Psoas muscle (tissue), 8 donors: ENCODE results near the gene LCE6A. TPM values are rescaled to one million over a fixed set of nuclear protein-coding genes. Genes with fewer than 3 reads are reported as not detected.

Source experiments
- ATAC-seq, 4 donors: fragments of 200-7000 bp; cut with Tn5 transposase; one replicate each; pipeline ENCODE4 v1.9.1; 2020; ENCODE audit warnings: moderate library complexity in 3 of 4, mild to moderate bottlenecking in 2 of 4
- DNase-seq, 2 donors: peaks; one replicate each; pipeline ENCODE4 v3.0.0-alpha.2; 2020
- H3K27ac ChIP-seq: fragments of 200-600 bp; one replicate; pipeline ENCODE4 v1.8.0; 2022
- H3K27me3 ChIP-seq, 3 donors: fragments of 200-600 bp in 1 of 3; one replicate each; pipeline versions ENCODE4 v1.6.1 to v1.8.0; 2013 to 2022; ENCODE audit warnings: low read length in 2 of 3, mild to moderate bottlenecking in 2 of 3, moderate library complexity in 1 of 3; ENCODE audit not compliant: insufficient read depth in 3 of 3
- H3K36me3 ChIP-seq, 2 donors: fragments of 200-600 bp in 1 of 2; one replicate each; pipeline versions ENCODE4 v1.6.1 to v1.8.0; 2013 to 2022; ENCODE audit warnings: low read depth in 1 of 2, mild to moderate bottlenecking in 1 of 2, moderate library complexity in 1 of 2; ENCODE audit not compliant: insufficient read depth in 1 of 2
- H3K4me1 ChIP-seq: fragments of 200-600 bp; one replicate; pipeline ENCODE4 v1.8.0; 2022
- H3K4me3 ChIP-seq: fragments of 200-600 bp; one replicate; pipeline ENCODE4 v1.8.0; 2022; ENCODE audit warnings: mild to moderate bottlenecking
- H3K9me3 ChIP-seq: fragments of 200-600 bp; one replicate; pipeline ENCODE4 v1.8.0; 2022
- CTCF ChIP-seq: fragments of 200-600 bp; IDR thresholded peaks from one replicate; pipeline ENCODE4 v1.8.0; 2022; ENCODE audit warnings: antibody characterized with exemption
- WGBS, 3 donors: extraction: QIAGEN DNeasy Blood & Tissue Kit; methylation state at CpG; one replicate each; pipeline versions ENCODE4 v1.1.6 to v1.1.7; 2013; 5-methylcytosine and 5-hydroxymethylcytosine counted together
- intact Hi-C, 2 donors: fragments of 100-400 bp; cut with DNase I; formaldehyde crosslinking; loops; one replicate each; pipeline versions ENCODE4 v1.11.0 to v1.14.2; 2022
- polyA plus RNA-seq, 3 donors: library from polyadenylated mRNA; stranded (reverse); fragments of 200-250 nt; gene quantifications; one replicate each; pipeline ENCODE4 v1.2.3, GENCODE V29; 2013
- total RNA-seq, 4 donors: library from RNA; stranded (reverse); fragmentation: NEBNext Ultra II Directional in 2 of 4; extraction: Animal tissue kit (Norgen Biotek cat#: 25700) in 2 of 4; gene quantifications; one replicate each; pipeline versions ENCODE4 v1.2.1 to v1.2.4, GENCODE V29; 2021 to 2023
- donor health status: healthy with polysubstance abuse.
- donor health status: DM: no; HTN: no; CAD: no; lungs with moderate emphysema.
- donor health status: Bipolar disorder and iron deficiency.
- donor health status: healthy.
- donor health status: DM: yes; HTN: yes; CAD: no.
- donor health status: DM: no; HTN: no; CAD: no.
- donor health status: DM: no; HTN: no; CAD: no.
- donor health status: DM: yes; HTN: yes; CAD: no.

Gene LCE6A
- total and polyA plus RNA-seq, 7 donors, result not detected

DNA sequence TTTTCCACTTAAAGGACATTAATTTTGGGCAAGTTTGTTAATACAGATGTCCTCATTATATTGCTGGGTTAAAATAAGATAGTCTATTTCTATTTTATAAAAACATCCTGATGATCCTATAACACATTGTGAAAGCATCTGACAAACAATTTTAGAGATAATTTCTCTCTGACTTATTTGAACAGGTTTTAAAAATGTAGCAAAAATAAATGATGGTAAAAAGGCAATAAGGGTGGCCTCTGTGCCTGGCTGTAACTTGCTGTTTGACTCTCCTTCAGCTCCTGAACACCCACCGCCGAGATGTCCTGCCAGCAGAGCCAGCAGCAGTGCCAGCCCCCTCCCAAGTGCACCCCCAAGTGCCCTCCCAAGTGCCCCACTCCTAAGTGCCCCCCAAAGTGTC lies 15.5 kb upstream of the LCE6A start, which contains the start of gene LCE1A:
LCE1A (plus strand) TSS at position 301 of the 400 bp plus-strand sequence; CDS start at position 301, 0 bp downstream.
- 62 to 89% (median 74%) methylated on average over 2 of the region's 2 CpGs for WGBS, 3 donors
- Histone ChIP-seq H3K4me1 (no peaks in the 10 kb centered on the region), H3K36me3 (no peaks in the 10 kb centered on the region), H3K9me3 (no peaks in the 10 kb centered on the region), H3K27ac (no peak within 1 kb of the TSS), H3K27me3 (no peaks in the 10 kb centered on the region), H3K4me3 (no peak within 1 kb of the TSS)
- ATAC-seq (no peak), DNase-seq (no peak)
- no peak for TF ChIP-seq CTCF
- intact Hi-C loops, result no loop called here

GRCh38 chr1:152836870-152837269 lies 5.8 kb upstream of the LCE6A start:
- no peak for DNase-seq
- H3K27me3 ChIP-seq, result no peaks in the 10 kb centered on the region
- 37 to 43% (median 40%) methylated on average over 2 of the region's 2 CpGs for WGBS, 3 donors
- no peaks in the 10 kb centered on the region for H3K36me3 ChIP-seq
- intact Hi-C loops, result no loop called here
- H3K4me1 ChIP-seq, result no peaks in the 10 kb centered on the region
- H3K4me3 ChIP-seq, result no peak overlapping the region
- no peak for TF ChIP-seq CTCF
- no peak for ATAC-seq
- no peak overlapping the region for H3K27ac ChIP-seq
- no peaks in the 10 kb centered on the region for H3K9me3 ChIP-seq

DNA sequence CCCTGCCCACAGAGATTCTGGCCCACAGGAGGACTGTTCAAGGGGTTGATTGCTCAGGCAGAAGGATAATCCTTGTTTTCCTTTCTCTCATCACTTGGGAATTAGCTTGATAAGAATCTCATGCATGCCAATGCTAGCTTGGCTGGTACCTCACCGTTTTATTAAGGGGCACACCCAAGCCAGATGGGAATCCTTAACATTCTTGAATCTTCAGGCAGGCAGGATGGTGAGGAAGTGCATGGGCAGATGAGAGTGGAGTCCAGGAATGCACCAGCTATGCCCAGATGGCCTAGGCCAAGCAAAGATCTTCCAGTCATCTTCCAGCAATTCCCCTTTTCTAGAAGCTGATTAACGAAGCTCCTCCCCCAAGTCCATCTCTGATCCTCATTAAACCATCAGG lies 13.0 kb downstream of the LCE6A start:
- H3K27me3 ChIP-seq, result no peaks in the 10 kb centered on the region
- intact Hi-C loops, result no loop called here
- H3K36me3 ChIP-seq, result no peaks in the 10 kb centered on the region
- DNase-seq (no peak), ATAC-seq (no peak)
- H3K9me3 ChIP-seq, result no peaks in the 10 kb centered on the region
- 31 to 54% (median 40%) methylated on average over 2 of the region's 2 CpGs for WGBS, 3 donors
- no peaks in the 10 kb centered on the region for H3K4me1 ChIP-seq
- no peak overlapping the region for H3K27ac ChIP-seq
- H3K4me3 ChIP-seq, result no peak overlapping the region
- TF ChIP-seq CTCF, result no peak

- Histone ChIP-seq H3K4me3 (no peak overlapping the region), H3K36me3 (no peaks in the 10 kb centered on the region), H3K27me3 (no peaks in the 10 kb centered on the region), H3K9me3 (no peaks in the 10 kb centered on the region), H3K4me1 (no peaks in the 10 kb centered on the region), H3K27ac (no peak overlapping the region)
- ATAC-seq, result no peak
- intact Hi-C loops, result no loop called here
- WGBS, 3 donors, result 65 to 83% (median 74%) methylated on average over 1 of the region's 1 CpG
- DNase-seq, result no peak
- no peak for TF ChIP-seq CTCF
Observed at GRCh38 chr1:152858062-152858461, 15.4 kb downstream of the LCE6A start.

DNA sequence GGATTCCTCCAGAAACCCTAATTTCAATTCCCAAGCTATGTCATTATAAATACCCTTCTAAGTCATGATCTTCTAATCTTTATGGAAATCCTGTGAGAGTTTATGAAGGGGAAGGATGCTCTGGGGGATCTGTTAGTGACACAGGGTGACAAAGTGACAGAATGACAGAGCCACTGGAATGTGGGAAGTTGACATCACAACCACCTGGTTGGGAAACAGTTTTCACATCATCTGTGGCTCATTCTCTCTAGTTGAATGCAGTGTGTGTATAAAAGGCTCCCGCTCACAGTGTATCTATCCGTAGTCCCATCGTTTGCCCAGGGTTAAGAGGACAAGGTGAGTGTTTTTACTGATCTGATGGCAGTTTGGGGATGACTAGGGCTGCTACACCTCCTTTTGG lies 17.0 kb downstream of the LCE6A start, which contains the start of gene LCE7A:
LCE7A (plus strand) TSS at position 301 of the 400 bp plus-strand sequence. CDS start 702 bp downstream, outside the sequence.
- Histone ChIP-seq H3K27me3 (no peaks in the 10 kb centered on the region), H3K9me3 (no peaks in the 10 kb centered on the region), H3K4me1 (no peaks in the 10 kb centered on the region), H3K36me3 (no peaks in the 10 kb centered on the region), H3K27ac (no peak within 1 kb of the TSS), H3K4me3 (no peak within 1 kb of the TSS)
- ATAC-seq (no peak), DNase-seq (no peak)
- 70 to 90% (median 81%) methylated on average over 3 of the region's 3 CpGs for WGBS, 3 donors
- no peak for TF ChIP-seq CTCF
- intact Hi-C loops, result no loop called here
